Natural killer cell (primary cell): ENCODE results near the gene RASGRP4. TPM values are rescaled to one million over a fixed set of nuclear protein-coding genes. Genes with fewer than 3 reads are reported as not detected.

Experiments used
- ATAC-seq, 3 donors: fragments of 150-1000 bp in 2 of 3; fragments of 200-7000 bp in 1 of 3; cut with Tn5 transposase; 1 replicate in 1 of 3; 2 replicates in 2 of 3; pipeline ENCODE4 v1.10.0; 2021; ENCODE audit warnings: mild to moderate bottlenecking in 2 of 3, moderate library complexity in 2 of 3
- DNase-seq, 2 donors: peaks; one replicate each; pipeline versions ENCODE4 v3.0.0 to v3.0.0-alpha.2; 2013 to 2021; ENCODE audit warnings: mixed read lengths in 1 of 2
- H3K27ac ChIP-seq: one replicate; pipeline ENCODE4 v1.5.1; 2013; ENCODE audit warnings: mild to moderate bottlenecking, low read length
- H3K27me3 ChIP-seq: one replicate; pipeline ENCODE4 v1.6.1; 2013; ENCODE audit warnings: low read length; ENCODE audit not compliant: control insufficient read depth, insufficient read depth
- H3K36me3 ChIP-seq: one replicate; pipeline ENCODE4 v1.6.1; 2013; ENCODE audit warnings: low read length; ENCODE audit not compliant: control insufficient read depth, insufficient read depth
- H3K4me1 ChIP-seq: one replicate; pipeline ENCODE4 v1.6.1; 2013; ENCODE audit warnings: low read length; ENCODE audit not compliant: control insufficient read depth, insufficient read depth
- H3K4me3 ChIP-seq: one replicate; pipeline ENCODE4 v1.5.1; 2013; ENCODE audit warnings: low read length
- H3K9me3 ChIP-seq: one replicate; pipeline ENCODE4 v1.6.1; 2013; ENCODE audit warnings: low read length; ENCODE audit not compliant: control insufficient read depth, insufficient read depth
- H3K27ac Mint-ChIP-seq, 2 donors: one replicate each; pipeline ENCODE4 v1.8.0; 2022; ENCODE audit warnings: mild to moderate bottlenecking in 2 of 2, mixed read lengths in 2 of 2, moderate library complexity in 1 of 2
- H3K27me3 Mint-ChIP-seq, 2 donors: one replicate each; pipeline ENCODE4 v1.8.0; 2022; ENCODE audit warnings: low read depth in 2 of 2, mixed read lengths in 2 of 2
- H3K36me3 Mint-ChIP-seq: one replicate; pipeline ENCODE4 v1.8.0; 2022; ENCODE audit warnings: mixed read lengths
- H3K4me1 Mint-ChIP-seq, 2 donors: one replicate each; pipeline ENCODE4 v1.8.0; 2022; ENCODE audit warnings: mixed read lengths in 2 of 2
- H3K4me3 Mint-ChIP-seq: one replicate; pipeline ENCODE4 v1.8.0; 2022; ENCODE audit warnings: mild to moderate bottlenecking, moderate library complexity, mixed read lengths
- H3K9me3 Mint-ChIP-seq, 2 donors: one replicate each; pipeline ENCODE4 v1.8.0; 2022; ENCODE audit warnings: mixed read lengths in 2 of 2
- CTCF ChIP-seq: fragments of 200-600 bp; IDR thresholded peaks from one replicate; pipeline ENCODE4 v1.8.0; 2022; ENCODE audit warnings: antibody characterized with exemption
- WGBS: methylation state at CpG from one replicate; pipeline ENCODE4 v1.1.7; 2013; ENCODE audit warnings: missing lambda C conversion rate; ENCODE audit not compliant: insufficient coverage; 5-methylcytosine and 5-hydroxymethylcytosine counted together
- intact Hi-C: fragments of 100-400 bp; cut with micrococcal nuclease; formaldehyde crosslinking; loops from one replicate; pipeline ENCODE4 v1.14.2; 2022
- total RNA-seq, 4 donors: library from RNA; stranded (reverse); fragments of 120-200 nt in 1 of 4; gene quantifications; one replicate each; pipeline versions ENCODE4 v1.2.3 to v1.2.4, GENCODE V29; 2013 to 2022

The RASGRP4 gene
- total RNA-seq, 3 donors from 2014 or later (not counting 1 experiment from before 2014, with no cell fraction given) = 2.3 to 9.3 (median 5.7) TPM

- WGBS = 92% methylated on average over 6 of the region's 7 CpGs
- Histone ChIP-seq H3K4me1 (peaks cover 21% of the 10 kb centered on the region), H3K27ac (no peak overlapping the region), H3K27me3 (no peaks in the 10 kb centered on the region), H3K4me3 (no peak overlapping the region), H3K36me3 (no peaks in the 10 kb centered on the region), H3K9me3 (no peaks in the 10 kb centered on the region)
- no peak for TF ChIP-seq CTCF
- Mint-ChIP-seq H3K4me1 (peaks cover 12 to 20% of the 10 kb centered on the region in 2 donors), H3K4me3 (no peak overlapping the region), H3K9me3 (no peaks in the 10 kb centered on the region), H3K36me3 (no peaks in the 10 kb centered on the region), H3K27me3 (peaks cover 0 to 5% of the 10 kb centered on the region in 2 donors), H3K27ac (no peak overlapping the region)
- DNase-seq = no peak
- no peak for ATAC-seq
- intact Hi-C loops = no loop called here
Measured at GRCh38 chr19:38422438-38422837, 3.6 kb downstream of the RASGRP4 start.

- H3K27me3 Mint-ChIP-seq = peaks cover 0 to 9% of the 10 kb centered on the region in 2 donors
- H3K9me3 Mint-ChIP-seq = no peaks in the 10 kb centered on the region
- Histone ChIP-seq H3K36me3 (no peaks in the 10 kb centered on the region), H3K9me3 (no peaks in the 10 kb centered on the region), H3K27me3 (no peaks in the 10 kb centered on the region), H3K4me1 (peaks cover 26% of the 10 kb centered on the region), H3K27ac (no peak overlapping the region), H3K4me3 (no peak overlapping the region)
- intact Hi-C loops = no loop called here
- peaks cover 17 to 26% of the 10 kb centered on the region in 2 donors for H3K4me1 Mint-ChIP-seq
- ATAC-seq (no peak), DNase-seq (no peak)
- TF ChIP-seq CTCF = no peak
- WGBS = 92% methylated on average over 14 of the region's 14 CpGs
- no peak overlapping the region for H3K4me3 Mint-ChIP-seq
- H3K36me3 Mint-ChIP-seq = no peaks in the 10 kb centered on the region
- no peak overlapping the region for H3K27ac Mint-ChIP-seq
Measured at GRCh38 chr19:38421856-38422255, 4.2 kb downstream of the RASGRP4 start.

GRCh38 chr19:38420935-38421334 lies 5.1 kb downstream of the RASGRP4 start:
- no peaks in the 10 kb centered on the region for H3K9me3 ChIP-seq
- H3K36me3 Mint-ChIP-seq = no peaks in the 10 kb centered on the region
- peaks cover 22% of the 10 kb centered on the region for H3K4me1 ChIP-seq
- H3K27ac ChIP-seq = no peak overlapping the region
- TF ChIP-seq CTCF = no peak
- H3K4me1 Mint-ChIP-seq = peaks cover 12 to 25% of the 10 kb centered on the region in 2 donors
- peaks cover 0 to 9% of the 10 kb centered on the region in 2 donors for H3K27me3 Mint-ChIP-seq
- intact Hi-C loops = no loop called here
- ATAC-seq = no peak
- H3K36me3 ChIP-seq = no peaks in the 10 kb centered on the region
- WGBS = 95% methylated on average over 9 of the region's 9 CpGs
- H3K27ac Mint-ChIP-seq = no peak overlapping the region
- no peaks in the 10 kb centered on the region for H3K9me3 Mint-ChIP-seq
- H3K4me3 Mint-ChIP-seq = no peak overlapping the region
- no peaks in the 10 kb centered on the region for H3K27me3 ChIP-seq
- no peak for DNase-seq
- H3K4me3 ChIP-seq = no peak overlapping the region
